Measurements from ENCODE around the gene UGDH. TPM values are rescaled to one million over a fixed set of nuclear protein-coding genes. Genes with fewer than 3 reads are reported as not detected.

UGDH gene
- total and polyA plus RNA-seq, 9 of the 15 experiments (the other 6 are each of a cell fraction or from before 2014, with no cell fraction given) = 5.5 to 21.7 (median 16.2) TPM

DNA sequence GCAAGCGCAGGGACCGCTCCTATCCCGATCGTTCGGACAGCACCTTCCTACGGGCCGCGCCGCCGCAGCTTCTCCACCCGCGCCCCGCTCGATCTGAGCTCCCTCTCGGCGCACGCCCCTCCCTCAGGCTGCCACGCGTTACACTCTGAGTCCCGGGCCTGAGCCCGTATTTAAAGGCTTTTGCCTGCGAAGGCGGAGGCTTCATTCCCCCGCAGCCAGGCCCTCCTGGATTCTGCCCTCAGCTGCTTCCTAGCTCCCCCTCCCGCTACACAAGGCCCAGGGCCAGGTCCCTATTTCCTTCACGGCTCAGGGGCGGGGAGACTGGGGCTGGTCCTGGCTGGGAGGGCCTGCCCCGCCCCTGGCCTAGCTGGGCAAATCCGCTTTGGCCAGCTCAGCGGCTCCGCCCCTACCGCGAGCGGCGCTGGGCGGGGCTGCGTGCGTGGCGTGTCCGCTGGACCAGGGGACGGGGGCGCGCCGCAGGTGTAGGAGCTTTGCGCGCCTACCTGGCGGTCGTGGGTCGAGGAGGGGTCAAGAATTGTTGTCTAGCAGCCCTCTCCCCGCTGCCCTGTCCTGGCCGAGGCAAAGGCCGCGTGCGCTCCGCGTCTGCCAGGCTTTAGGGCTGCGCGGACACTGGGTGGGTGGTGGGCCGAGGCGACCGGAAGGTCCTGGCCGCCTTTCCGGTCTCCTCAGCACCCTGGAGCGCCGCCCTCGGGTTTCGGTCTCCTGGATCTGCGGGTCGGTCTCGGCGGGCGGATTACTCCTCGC is at the start of gene UGDH (continued):
- TF ChIP-seq, protein P1, sequence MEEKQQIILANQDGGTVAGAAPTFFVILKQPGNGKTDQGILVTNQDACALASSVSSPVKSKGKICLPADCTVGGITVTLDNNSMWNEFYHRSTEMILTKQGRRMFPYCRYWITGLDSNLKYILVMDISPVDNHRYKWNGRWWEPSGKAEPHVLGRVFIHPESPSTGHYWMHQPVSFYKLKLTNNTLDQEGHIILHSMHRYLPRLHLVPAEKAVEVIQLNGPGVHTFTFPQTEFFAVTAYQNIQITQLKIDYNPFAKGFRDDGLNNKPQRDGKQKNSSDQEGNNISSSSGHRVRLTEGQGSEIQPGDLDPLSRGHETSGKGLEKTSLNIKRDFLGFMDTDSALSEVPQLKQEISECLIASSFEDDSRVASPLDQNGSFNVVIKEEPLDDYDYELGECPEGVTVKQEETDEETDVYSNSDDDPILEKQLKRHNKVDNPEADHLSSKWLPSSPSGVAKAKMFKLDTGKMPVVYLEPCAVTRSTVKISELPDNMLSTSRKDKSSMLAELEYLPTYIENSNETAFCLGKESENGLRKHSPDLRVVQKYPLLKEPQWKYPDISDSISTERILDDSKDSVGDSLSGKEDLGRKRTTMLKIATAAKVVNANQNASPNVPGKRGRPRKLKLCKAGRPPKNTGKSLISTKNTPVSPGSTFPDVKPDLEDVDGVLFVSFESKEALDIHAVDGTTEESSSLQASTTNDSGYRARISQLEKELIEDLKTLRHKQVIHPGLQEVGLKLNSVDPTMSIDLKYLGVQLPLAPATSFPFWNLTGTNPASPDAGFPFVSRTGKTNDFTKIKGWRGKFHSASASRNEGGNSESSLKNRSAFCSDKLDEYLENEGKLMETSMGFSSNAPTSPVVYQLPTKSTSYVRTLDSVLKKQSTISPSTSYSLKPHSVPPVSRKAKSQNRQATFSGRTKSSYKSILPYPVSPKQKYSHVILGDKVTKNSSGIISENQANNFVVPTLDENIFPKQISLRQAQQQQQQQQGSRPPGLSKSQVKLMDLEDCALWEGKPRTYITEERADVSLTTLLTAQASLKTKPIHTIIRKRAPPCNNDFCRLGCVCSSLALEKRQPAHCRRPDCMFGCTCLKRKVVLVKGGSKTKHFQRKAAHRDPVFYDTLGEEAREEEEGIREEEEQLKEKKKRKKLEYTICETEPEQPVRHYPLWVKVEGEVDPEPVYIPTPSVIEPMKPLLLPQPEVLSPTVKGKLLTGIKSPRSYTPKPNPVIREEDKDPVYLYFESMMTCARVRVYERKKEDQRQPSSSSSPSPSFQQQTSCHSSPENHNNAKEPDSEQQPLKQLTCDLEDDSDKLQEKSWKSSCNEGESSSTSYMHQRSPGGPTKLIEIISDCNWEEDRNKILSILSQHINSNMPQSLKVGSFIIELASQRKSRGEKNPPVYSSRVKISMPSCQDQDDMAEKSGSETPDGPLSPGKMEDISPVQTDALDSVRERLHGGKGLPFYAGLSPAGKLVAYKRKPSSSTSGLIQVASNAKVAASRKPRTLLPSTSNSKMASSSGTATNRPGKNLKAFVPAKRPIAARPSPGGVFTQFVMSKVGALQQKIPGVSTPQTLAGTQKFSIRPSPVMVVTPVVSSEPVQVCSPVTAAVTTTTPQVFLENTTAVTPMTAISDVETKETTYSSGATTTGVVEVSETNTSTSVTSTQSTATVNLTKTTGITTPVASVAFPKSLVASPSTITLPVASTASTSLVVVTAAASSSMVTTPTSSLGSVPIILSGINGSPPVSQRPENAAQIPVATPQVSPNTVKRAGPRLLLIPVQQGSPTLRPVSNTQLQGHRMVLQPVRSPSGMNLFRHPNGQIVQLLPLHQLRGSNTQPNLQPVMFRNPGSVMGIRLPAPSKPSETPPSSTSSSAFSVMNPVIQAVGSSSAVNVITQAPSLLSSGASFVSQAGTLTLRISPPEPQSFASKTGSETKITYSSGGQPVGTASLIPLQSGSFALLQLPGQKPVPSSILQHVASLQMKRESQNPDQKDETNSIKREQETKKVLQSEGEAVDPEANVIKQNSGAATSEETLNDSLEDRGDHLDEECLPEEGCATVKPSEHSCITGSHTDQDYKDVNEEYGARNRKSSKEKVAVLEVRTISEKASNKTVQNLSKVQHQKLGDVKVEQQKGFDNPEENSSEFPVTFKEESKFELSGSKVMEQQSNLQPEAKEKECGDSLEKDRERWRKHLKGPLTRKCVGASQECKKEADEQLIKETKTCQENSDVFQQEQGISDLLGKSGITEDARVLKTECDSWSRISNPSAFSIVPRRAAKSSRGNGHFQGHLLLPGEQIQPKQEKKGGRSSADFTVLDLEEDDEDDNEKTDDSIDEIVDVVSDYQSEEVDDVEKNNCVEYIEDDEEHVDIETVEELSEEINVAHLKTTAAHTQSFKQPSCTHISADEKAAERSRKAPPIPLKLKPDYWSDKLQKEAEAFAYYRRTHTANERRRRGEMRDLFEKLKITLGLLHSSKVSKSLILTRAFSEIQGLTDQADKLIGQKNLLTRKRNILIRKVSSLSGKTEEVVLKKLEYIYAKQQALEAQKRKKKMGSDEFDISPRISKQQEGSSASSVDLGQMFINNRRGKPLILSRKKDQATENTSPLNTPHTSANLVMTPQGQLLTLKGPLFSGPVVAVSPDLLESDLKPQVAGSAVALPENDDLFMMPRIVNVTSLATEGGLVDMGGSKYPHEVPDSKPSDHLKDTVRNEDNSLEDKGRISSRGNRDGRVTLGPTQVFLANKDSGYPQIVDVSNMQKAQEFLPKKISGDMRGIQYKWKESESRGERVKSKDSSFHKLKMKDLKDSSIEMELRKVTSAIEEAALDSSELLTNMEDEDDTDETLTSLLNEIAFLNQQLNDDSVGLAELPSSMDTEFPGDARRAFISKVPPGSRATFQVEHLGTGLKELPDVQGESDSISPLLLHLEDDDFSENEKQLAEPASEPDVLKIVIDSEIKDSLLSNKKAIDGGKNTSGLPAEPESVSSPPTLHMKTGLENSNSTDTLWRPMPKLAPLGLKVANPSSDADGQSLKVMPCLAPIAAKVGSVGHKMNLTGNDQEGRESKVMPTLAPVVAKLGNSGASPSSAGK (IDR thresholded peaks at IDR 0.05) = no peak
- TF ChIP-seq, protein P2, sequence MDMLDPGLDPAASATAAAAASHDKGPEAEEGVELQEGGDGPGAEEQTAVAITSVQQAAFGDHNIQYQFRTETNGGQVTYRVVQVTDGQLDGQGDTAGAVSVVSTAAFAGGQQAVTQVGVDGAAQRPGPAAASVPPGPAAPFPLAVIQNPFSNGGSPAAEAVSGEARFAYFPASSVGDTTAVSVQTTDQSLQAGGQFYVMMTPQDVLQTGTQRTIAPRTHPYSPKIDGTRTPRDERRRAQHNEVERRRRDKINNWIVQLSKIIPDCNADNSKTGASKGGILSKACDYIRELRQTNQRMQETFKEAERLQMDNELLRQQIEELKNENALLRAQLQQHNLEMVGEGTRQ (CRISPR knock-in tag; IDR thresholded peaks at IDR 0.05) = 0 out of 2 replicates have a peak, but pooled peaks have one; percentile 2
- no peak for TF ChIP-seq CBX5 (IDR thresholded peaks at IDR 0.05; ENCODE audit: borderline replicate concordance, low read depth)
- TF ChIP-seq, protein P3, sequence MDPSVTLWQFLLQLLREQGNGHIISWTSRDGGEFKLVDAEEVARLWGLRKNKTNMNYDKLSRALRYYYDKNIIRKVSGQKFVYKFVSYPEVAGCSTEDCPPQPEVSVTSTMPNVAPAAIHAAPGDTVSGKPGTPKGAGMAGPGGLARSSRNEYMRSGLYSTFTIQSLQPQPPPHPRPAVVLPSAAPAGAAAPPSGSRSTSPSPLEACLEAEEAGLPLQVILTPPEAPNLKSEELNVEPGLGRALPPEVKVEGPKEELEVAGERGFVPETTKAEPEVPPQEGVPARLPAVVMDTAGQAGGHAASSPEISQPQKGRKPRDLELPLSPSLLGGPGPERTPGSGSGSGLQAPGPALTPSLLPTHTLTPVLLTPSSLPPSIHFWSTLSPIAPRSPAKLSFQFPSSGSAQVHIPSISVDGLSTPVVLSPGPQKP (CRISPR knock-in tag; IDR thresholded peaks at IDR 0.05) = no peak
- TF ChIP-seq, protein P4, sequence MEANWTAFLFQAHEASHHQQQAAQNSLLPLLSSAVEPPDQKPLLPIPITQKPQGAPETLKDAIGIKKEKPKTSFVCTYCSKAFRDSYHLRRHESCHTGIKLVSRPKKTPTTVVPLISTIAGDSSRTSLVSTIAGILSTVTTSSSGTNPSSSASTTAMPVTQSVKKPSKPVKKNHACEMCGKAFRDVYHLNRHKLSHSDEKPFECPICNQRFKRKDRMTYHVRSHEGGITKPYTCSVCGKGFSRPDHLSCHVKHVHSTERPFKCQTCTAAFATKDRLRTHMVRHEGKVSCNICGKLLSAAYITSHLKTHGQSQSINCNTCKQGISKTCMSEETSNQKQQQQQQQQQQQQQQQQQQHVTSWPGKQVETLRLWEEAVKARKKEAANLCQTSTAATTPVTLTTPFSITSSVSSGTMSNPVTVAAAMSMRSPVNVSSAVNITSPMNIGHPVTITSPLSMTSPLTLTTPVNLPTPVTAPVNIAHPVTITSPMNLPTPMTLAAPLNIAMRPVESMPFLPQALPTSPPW (CRISPR knock-in tag; IDR thresholded peaks at IDR 0.05) = peak; percentile 90
- TF ChIP-seq CBX2 (IDR thresholded peaks at IDR 0.05; ENCODE audit: insufficient read depth, low read length, poor library complexity, severe bottlenecking) = no peak
- TF ChIP-seq ZNF3 (CRISPR knock-in tag; IDR thresholded peaks at IDR 0.05) = no peak
- TF ChIP-seq, protein P5, sequence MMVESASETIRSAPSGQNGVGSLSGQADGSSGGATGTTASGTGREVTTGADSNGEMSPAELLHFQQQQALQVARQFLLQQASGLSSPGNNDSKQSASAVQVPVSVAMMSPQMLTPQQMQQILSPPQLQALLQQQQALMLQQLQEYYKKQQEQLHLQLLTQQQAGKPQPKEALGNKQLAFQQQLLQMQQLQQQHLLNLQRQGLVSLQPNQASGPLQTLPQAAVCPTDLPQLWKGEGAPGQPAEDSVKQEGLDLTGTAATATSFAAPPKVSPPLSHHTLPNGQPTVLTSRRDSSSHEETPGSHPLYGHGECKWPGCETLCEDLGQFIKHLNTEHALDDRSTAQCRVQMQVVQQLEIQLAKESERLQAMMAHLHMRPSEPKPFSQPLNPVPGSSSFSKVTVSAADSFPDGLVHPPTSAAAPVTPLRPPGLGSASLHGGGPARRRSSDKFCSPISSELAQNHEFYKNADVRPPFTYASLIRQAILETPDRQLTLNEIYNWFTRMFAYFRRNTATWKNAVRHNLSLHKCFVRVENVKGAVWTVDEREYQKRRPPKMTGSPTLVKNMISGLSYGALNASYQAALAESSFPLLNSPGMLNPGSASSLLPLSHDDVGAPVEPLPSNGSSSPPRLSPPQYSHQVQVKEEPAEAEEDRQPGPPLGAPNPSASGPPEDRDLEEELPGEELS (CRISPR knock-in tag; IDR thresholded peaks at IDR 0.05; ENCODE audit: borderline replicate concordance) = peak; percentile 54; the same call in 1 of the 2 replicates
